ENCODE data around the gene PRLH. TPM values are rescaled to one million over a fixed set of nuclear protein-coding genes. Genes with fewer than 3 reads are reported as not detected.

Gene PRLH
- total RNA-seq, 1 donor from 2014 or later = not detected

GRCh38 chr2:237575869-237576862 is 9.8 kb downstream of the PRLH start:
- Mint-ChIP-seq H3K9me3 (ENCODE audit: unreplicated experiment) (no peaks in the 10 kb centered on the region), H3K36me3 (ENCODE audit: low read depth, unreplicated experiment) (no peaks in the 10 kb centered on the region), H3K4me3 (ENCODE audit: unreplicated experiment) (no peak overlapping the region), H3K27me3 (ENCODE audit: unreplicated experiment) (peaks cover 5% of the 10 kb centered on the region), H3K4me1 (ENCODE audit: unreplicated experiment) (peaks cover 3% of the 10 kb centered on the region), H3K27ac (ENCODE audit: unreplicated experiment) (no peak overlapping the region)
- no peak for TF ChIP-seq CTCF (IDR thresholded peaks at IDR 0.05; ENCODE audit: unreplicated experiment)
- no peak for DNase-seq (ENCODE audit: low spot score)

GRCh38 chr2:237576974-237577373 is 10.6 kb downstream of the PRLH start:
- Mint-ChIP-seq H3K9me3 (ENCODE audit: unreplicated experiment) (no peaks in the 10 kb centered on the region), H3K36me3 (ENCODE audit: low read depth, unreplicated experiment) (no peaks in the 10 kb centered on the region), H3K27ac (ENCODE audit: unreplicated experiment) (no peak overlapping the region), H3K4me3 (ENCODE audit: unreplicated experiment) (no peak overlapping the region), H3K27me3 (ENCODE audit: unreplicated experiment) (peaks cover 3% of the 10 kb centered on the region), H3K4me1 (ENCODE audit: unreplicated experiment) (peaks cover 3% of the 10 kb centered on the region)
- DNase-seq (ENCODE audit: low spot score) = no peak
- no peak for TF ChIP-seq CTCF (IDR thresholded peaks at IDR 0.05; ENCODE audit: unreplicated experiment)

- H3K4me1 Mint-ChIP-seq (ENCODE audit: unreplicated experiment) = peaks cover under 1% of the 10 kb centered on the region
- no peak for TF ChIP-seq CTCF (IDR thresholded peaks at IDR 0.05; ENCODE audit: unreplicated experiment)
- no peaks in the 10 kb centered on the region for H3K36me3 Mint-ChIP-seq (ENCODE audit: low read depth, unreplicated experiment)
- no peak overlapping the region for H3K4me3 Mint-ChIP-seq (ENCODE audit: unreplicated experiment)
- no peaks in the 10 kb centered on the region for H3K9me3 Mint-ChIP-seq (ENCODE audit: unreplicated experiment)
- peaks cover 3% of the 10 kb centered on the region for H3K27me3 Mint-ChIP-seq (ENCODE audit: unreplicated experiment)
- no peak overlapping the region for H3K27ac Mint-ChIP-seq (ENCODE audit: unreplicated experiment)
- DNase-seq (ENCODE audit: low spot score) = no peak
These were observed 11.1 kb downstream of the PRLH start for GRCh38 chr2:237577458-237577857.

- H3K4me1 Mint-ChIP-seq (ENCODE audit: unreplicated experiment) = no peaks in the 10 kb centered on the region
- DNase-seq (ENCODE audit: low spot score) = no peak
- no peak for TF ChIP-seq CTCF (IDR thresholded peaks at IDR 0.05; ENCODE audit: unreplicated experiment)
- H3K36me3 Mint-ChIP-seq (ENCODE audit: low read depth, unreplicated experiment) = no peaks in the 10 kb centered on the region
- H3K27me3 Mint-ChIP-seq (ENCODE audit: unreplicated experiment) = peaks cover 3% of the 10 kb centered on the region
- H3K27ac Mint-ChIP-seq (ENCODE audit: unreplicated experiment) = no peak overlapping the region
- H3K4me3 Mint-ChIP-seq (ENCODE audit: unreplicated experiment) = no peak overlapping the region
- H3K9me3 Mint-ChIP-seq (ENCODE audit: unreplicated experiment) = no peaks in the 10 kb centered on the region
These were observed 11.8 kb downstream of the PRLH start for GRCh38 chr2:237577956-237578870.
